Coronary artery (tissue), 2 donors: ENCODE results near the gene PTGDR2.

Source experiments
- DNase-seq: peaks from one replicate; pipeline ENCODE4 v3.0.0-alpha.2; 2017; ENCODE audit warnings: low spot score
- H3K27ac ChIP-seq, 2 donors: fragments of 200-600 bp; sonication (generic); one replicate each; pipeline ENCODE4 v1.5.1; 2016 to 2019
- H3K4me3 ChIP-seq: fragments of 200-600 bp; sonication (generic); 2 replicates; pipeline ENCODE4 v1.5.1; 2016; ENCODE audit warnings: mild to moderate bottlenecking, moderate library complexity
- TF ChIP-seq, protein P1 (sequence below): fragments of 200-600 bp; sonication (generic); IDR thresholded peaks from one replicate; pipeline ENCODE4 v1.5.1; 2019; ENCODE audit warnings: antibody characterized with exemption

The PTGDR2 gene

DNA sequence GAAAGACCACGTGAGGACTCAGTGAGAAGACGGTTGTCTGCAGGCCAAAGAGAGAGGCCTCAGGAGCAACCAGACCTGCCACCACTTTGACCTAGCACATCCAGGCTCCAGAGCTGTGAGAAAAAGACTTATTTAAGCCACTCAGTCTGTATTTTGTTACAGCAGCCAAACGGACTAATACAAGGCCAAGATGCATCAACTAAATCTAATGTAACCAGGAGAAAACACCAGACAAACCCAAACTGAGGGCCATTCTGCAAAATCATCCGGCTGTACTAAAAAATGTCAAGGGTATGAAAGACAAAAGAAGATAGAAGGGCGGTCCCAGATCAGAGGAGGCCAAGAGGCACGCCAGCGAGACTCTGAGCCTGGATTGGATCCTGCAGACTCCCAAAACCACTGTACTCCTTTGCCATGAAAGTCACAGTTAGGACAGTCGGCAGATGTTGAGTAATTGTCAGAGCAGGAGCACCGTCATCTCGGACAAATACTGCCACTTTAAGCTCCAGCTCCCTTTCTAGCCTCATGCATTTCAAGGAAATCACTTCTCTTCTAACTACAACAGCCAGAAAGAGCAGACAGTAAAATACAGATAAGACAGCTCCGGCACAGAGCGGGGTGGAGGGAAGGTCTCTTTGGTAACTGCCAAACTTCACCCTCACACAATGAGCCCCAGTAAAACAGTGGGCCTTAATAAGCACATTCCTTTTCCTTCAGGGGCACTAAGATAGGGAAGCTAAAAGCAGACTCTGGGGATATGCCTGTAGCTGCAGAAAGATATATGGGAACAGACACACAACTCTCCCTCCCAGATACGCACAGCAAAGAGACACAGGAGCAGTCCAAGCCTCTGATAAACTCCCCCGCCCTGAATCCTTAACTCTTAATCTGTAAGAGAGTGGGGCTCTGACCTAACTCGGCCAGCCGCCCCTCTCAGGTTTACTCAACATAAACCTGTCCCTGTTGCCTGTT is 8.1 kb upstream of the PTGDR2 start:
- H3K4me3 ChIP-seq: no peak overlapping the region
- H3K27ac ChIP-seq: no peak overlapping the region
- TF ChIP-seq, protein P1, sequence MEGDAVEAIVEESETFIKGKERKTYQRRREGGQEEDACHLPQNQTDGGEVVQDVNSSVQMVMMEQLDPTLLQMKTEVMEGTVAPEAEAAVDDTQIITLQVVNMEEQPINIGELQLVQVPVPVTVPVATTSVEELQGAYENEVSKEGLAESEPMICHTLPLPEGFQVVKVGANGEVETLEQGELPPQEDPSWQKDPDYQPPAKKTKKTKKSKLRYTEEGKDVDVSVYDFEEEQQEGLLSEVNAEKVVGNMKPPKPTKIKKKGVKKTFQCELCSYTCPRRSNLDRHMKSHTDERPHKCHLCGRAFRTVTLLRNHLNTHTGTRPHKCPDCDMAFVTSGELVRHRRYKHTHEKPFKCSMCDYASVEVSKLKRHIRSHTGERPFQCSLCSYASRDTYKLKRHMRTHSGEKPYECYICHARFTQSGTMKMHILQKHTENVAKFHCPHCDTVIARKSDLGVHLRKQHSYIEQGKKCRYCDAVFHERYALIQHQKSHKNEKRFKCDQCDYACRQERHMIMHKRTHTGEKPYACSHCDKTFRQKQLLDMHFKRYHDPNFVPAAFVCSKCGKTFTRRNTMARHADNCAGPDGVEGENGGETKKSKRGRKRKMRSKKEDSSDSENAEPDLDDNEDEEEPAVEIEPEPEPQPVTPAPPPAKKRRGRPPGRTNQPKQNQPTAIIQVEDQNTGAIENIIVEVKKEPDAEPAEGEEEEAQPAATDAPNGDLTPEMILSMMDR: no peak
- DNase-seq: no peak

DNA sequence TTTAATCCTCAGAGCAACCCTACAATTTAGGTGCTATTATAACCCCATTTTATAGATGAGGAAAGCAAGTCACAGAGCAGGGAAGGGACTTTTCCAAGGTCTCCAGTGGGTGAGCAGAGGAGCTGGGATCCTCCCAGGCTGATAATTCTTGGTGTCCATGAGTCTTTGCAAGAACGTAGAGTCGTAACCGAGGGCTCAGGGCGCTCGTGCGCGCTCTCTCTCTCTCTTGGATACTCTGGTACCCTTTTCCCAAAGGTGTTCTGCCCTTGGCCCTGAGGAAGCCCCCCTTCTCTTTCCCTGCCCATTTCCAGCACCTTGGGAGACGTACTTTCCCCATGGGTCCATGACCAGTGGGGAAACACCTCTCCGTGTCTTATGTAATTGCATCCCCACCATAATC is 6.4 kb upstream of the PTGDR2 start:
- TF ChIP-seq, protein P1: no peak
- Histone ChIP-seq H3K27ac (no peak overlapping the region), H3K4me3 (no peak overlapping the region)
- no peak for DNase-seq

DNA sequence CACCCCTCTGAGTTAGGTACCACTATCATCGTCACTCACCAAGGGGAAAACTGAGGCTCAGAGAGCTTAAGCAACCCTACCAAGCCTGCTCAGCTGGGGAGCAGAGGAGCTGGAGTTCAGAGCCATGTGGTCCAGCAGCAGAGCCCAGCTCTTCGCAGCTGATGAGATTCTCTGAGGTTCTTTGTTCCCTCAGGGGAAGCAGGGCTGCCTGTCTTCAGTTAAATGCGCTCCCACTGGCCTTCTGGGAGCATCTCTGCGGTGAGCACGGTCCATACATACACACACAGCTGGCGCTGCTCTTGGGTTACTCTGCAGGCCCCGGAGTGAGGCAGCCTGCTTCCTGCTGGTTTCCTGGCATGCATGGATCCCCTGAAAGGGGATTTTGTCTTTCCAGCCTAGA is 5.2 kb upstream of the PTGDR2 start:
- no peak overlapping the region for H3K27ac ChIP-seq
- TF ChIP-seq, protein P1: no peak
- H3K4me3 ChIP-seq: no peak overlapping the region
- DNase-seq: no peak

DNA sequence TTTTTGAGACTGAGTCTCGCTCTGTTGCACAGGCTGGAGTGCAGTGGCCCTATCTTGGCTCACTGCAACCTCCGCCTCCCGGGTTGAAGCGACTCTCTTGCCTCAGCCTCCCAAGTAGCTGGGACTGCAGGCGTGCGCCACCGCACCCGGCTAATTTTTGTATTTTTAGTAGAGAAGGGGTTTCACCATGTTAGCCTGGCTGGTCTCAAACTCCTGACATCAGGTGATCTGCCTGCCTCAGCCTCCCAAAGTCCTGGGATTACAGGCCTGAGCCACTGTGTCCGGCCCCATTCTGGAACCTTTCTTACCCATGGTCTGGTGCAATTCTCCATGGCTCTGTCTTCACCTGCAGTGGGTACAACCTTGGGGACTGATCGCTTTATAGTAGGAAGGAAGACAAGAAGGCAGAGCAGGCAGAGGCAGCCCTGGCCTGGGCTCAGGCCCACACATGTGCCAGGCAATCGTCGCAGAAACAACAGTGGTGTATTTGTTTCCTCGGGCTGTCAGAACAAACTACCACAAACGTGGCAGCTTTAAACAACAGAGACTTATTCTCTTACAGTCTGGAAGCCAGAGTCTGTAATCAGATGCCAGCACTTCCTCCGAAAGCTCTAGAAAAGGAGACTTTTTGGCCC is 4.0 kb upstream of the PTGDR2 start:
- Histone ChIP-seq H3K27ac (no peak overlapping the region), H3K4me3 (no peak overlapping the region)
- TF ChIP-seq, protein P1: no peak
- no peak for DNase-seq

DNA sequence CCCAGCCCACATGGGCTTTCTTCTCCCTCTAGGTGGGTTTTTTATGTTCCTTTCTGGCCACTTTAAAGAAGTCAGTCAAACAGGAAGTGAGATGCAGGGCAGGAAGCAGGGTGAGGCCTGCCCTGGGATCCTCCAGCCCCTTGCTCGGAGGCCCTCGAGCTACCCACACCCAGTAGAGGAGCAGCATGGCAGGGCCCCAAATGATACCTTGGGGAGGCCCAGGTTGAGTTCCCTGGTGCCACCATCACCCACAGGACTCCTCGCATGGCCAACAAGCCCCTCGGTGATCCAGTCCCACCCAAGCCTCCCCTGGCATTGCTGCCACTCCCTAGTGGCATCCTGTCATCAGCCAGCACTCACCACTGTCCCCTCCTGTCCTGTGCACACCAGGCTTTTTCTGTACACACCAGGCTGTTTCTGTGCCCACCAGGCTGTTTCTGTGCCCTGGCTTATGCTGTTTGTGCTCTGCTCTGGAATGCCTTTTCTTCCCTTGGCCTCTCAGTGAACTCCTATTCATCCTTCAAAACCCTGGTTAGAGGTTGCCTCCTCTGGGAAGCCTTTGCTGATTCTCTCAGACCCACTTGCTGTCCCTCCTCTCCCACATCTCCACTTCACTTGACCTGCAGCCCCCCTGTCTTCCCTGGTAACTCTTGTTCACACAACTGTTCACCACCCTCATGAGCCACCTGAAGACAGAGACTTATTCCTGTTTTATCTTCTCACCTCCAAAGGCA is 3.1 kb upstream of the PTGDR2 start:
- TF ChIP-seq, protein P1: no peak
- no peak overlapping the region for H3K27ac ChIP-seq
- no peak overlapping the region for H3K4me3 ChIP-seq
- no peak for DNase-seq

DNA sequence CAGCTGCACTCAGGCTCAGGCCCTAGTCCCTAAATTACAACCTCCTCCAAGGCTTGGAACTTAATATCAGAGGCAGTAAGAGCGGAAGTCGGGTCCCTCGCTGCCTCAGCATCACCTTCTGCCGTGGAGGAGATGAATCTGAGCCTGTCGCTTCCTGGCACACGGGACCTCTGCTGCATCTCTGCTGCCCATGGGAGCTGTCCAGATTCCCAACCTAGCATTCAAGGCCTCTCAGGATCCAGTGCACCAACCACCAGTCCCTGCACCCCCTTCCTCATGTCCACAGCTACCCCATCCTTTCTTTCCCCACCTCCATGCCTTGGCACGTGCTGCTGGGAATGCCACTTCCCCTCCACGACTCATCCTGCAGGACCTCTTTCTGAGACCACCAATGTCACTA is 2.5 kb upstream of the PTGDR2 start:
- TF ChIP-seq, protein P1: no peak
- DNase-seq: no peak
- H3K4me3 ChIP-seq: no peak overlapping the region
- no peak overlapping the region for H3K27ac ChIP-seq
